IMR-90 (cell line): ENCODE results near the gene HCK.

Experiments
- CTCF ChIP-seq: conservative IDR thresholded peaks from 2 replicates; pipeline ENCODE4 v1.5.1; 2012; ENCODE audit warnings: mild to moderate bottlenecking, low read depth, low read length, improper control_type of control experiment
- MAZ ChIP-seq: IDR thresholded peaks from 2 replicates; pipeline ENCODE4 v1.6.1; 2012; ENCODE audit warnings: low read depth, mild to moderate bottlenecking, low read length, improper control_type of control experiment, moderate library complexity, borderline replicate concordance
- POLR2A ChIP-seq: IDR thresholded peaks from 2 replicates; pipeline ENCODE4 v1.6.1; 2012; ENCODE audit warnings: mild to moderate bottlenecking, low read depth, low read length
- SMC3 ChIP-seq: fragments of 150-350 bp; IDR thresholded peaks from 2 replicates; pipeline ENCODE4 v1.6.1; 2016; ENCODE audit warnings: low read depth, mild to moderate bottlenecking, antibody characterized with exemption, low read length, moderate library complexity
- USF2 ChIP-seq: fragments of 150-350 bp; IDR thresholded peaks from 2 replicates; pipeline ENCODE4 v1.6.1; 2017; ENCODE audit warnings: mild to moderate bottlenecking, antibody characterized with exemption, low read length, low read depth

GRCh38 chr20:32079655-32080109, 27.6 kb downstream of the HCK start:
- TF ChIP-seq CTCF (no peak), POLR2A (no peak), MAZ (no peak), SMC3 (no peak), USF2 (no peak)
